HEK293 (cell line): ENCODE data around the gene SKIC3.

Source experiments
- GLIS1 ChIP-seq: fragments of 450-650 bp; formaldehyde crosslinking; IDR thresholded peaks from 2 replicates; pipeline ENCODE4 v1.5.1; 2016; ENCODE audit warnings: missing biosample characterization, missing genetic modification characterization
- HOXC10 ChIP-seq: sonication (generic); formaldehyde crosslinking; IDR thresholded peaks from 2 replicates; pipeline ENCODE4 v1.8.1; 2023; ENCODE audit warnings: mild to moderate bottlenecking, missing genetic modification reagents
- OSR2 ChIP-seq: fragments of 450-650 bp; formaldehyde crosslinking; IDR thresholded peaks from 2 replicates; pipeline ENCODE4 v1.5.1; 2016; ENCODE audit warnings: missing biosample characterization, missing genetic modification characterization
- PATZ1 ChIP-seq: fragments of 450-650 bp; formaldehyde crosslinking; IDR thresholded peaks from 2 replicates; pipeline ENCODE4 v1.5.1; 2016; ENCODE audit warnings: missing biosample characterization, missing genetic modification characterization
- PRDM10 ChIP-seq: fragments of 450-650 bp; formaldehyde crosslinking; IDR thresholded peaks from 2 replicates; pipeline ENCODE4 v1.5.1; 2016; ENCODE audit warnings: missing biosample characterization, missing genetic modification characterization
- PRDM4 ChIP-seq: fragments of 450-650 bp; formaldehyde crosslinking; IDR thresholded peaks from 2 replicates; pipeline ENCODE4 v1.5.1; 2017; ENCODE audit warnings: missing biosample characterization, missing genetic modification characterization
- SP2 ChIP-seq: fragments of 450-650 bp; formaldehyde crosslinking; IDR thresholded peaks from 2 replicates; pipeline ENCODE4 v1.5.1; 2016; ENCODE audit warnings: missing biosample characterization, missing genetic modification characterization
- TRIM28 ChIP-seq: IDR thresholded peaks from 2 replicates; pipeline ENCODE4 v1.6.1; 2011; ENCODE audit warnings: low read length, control low read depth, borderline replicate concordance
- ZFP69B ChIP-seq: fragments of 450-650 bp; formaldehyde crosslinking; IDR thresholded peaks from 2 replicates; pipeline ENCODE4 v1.5.1; 2016; ENCODE audit warnings: missing biosample characterization, missing genetic modification characterization
- ZIC2 ChIP-seq: fragments of 450-650 bp; formaldehyde crosslinking; IDR thresholded peaks from 2 replicates; pipeline ENCODE4 v1.5.1; 2016; ENCODE audit warnings: missing biosample characterization, missing genetic modification characterization
- ZNF10 ChIP-seq: fragments of 450-650 bp; formaldehyde crosslinking; IDR thresholded peaks from 2 replicates; pipeline ENCODE4 v1.5.1; 2017; ENCODE audit warnings: missing biosample characterization, missing genetic modification characterization
- ZNF114 ChIP-seq: fragments of 450-650 bp; formaldehyde crosslinking; IDR thresholded peaks from 2 replicates; pipeline ENCODE4 v1.5.0; 2017; ENCODE audit warnings: missing biosample characterization, missing genetic modification characterization
- ZNF133 ChIP-seq: fragments of 450-650 bp; formaldehyde crosslinking; IDR thresholded peaks from 2 replicates; pipeline ENCODE4 v1.5.1; 2016; ENCODE audit warnings: missing biosample characterization, missing genetic modification characterization
- ZNF155 ChIP-seq: fragments of 450-650 bp; formaldehyde crosslinking; IDR thresholded peaks from 2 replicates; pipeline ENCODE4 v1.5.1; 2016; ENCODE audit warnings: missing biosample characterization, missing genetic modification characterization
- ZNF24 ChIP-seq: fragments of 450-650 bp; formaldehyde crosslinking; IDR thresholded peaks from 2 replicates; pipeline ENCODE4 v1.5.1; 2016; ENCODE audit warnings: missing biosample characterization, missing genetic modification characterization
- ZNF324 ChIP-seq: fragments of 450-650 bp; formaldehyde crosslinking; IDR thresholded peaks from 2 replicates; pipeline ENCODE4 v1.5.1; 2016; ENCODE audit warnings: missing biosample characterization, missing genetic modification characterization
- ZNF366 ChIP-seq: fragments of 450-650 bp; formaldehyde crosslinking; conservative IDR thresholded peaks from 2 replicates; pipeline ENCODE4 v1.5.1; 2016; ENCODE audit warnings: missing biosample characterization, missing genetic modification characterization
- ZNF510 ChIP-seq: fragments of 450-650 bp; formaldehyde crosslinking; IDR thresholded peaks from 2 replicates; pipeline ENCODE4 v1.5.1; 2018; ENCODE audit warnings: mild to moderate bottlenecking, missing genetic modification characterization, missing biosample characterization; ENCODE audit not compliant: insufficient replicate concordance
- ZNF549 ChIP-seq: fragments of 450-650 bp; IDR thresholded peaks from 2 replicates; pipeline ENCODE4 v1.5.1; 2018; ENCODE audit warnings: missing biosample characterization, missing genetic modification characterization, mild to moderate bottlenecking, inconsistent platforms, moderate library complexity
- ZNF558 ChIP-seq: fragments of 450-650 bp; formaldehyde crosslinking; IDR thresholded peaks from 2 replicates; pipeline ENCODE4 v1.5.1; 2016; ENCODE audit warnings: missing biosample characterization, missing genetic modification characterization
- ZNF580 ChIP-seq: fragments of 450-650 bp; formaldehyde crosslinking; IDR thresholded peaks from 2 replicates; pipeline ENCODE4 v1.5.1; 2016; ENCODE audit warnings: missing biosample characterization, missing genetic modification characterization
- ZNF596 ChIP-seq: fragments of 450-650 bp; IDR thresholded peaks from 2 replicates; pipeline ENCODE4 v1.5.0; 2018; ENCODE audit warnings: missing biosample characterization, mild to moderate bottlenecking, missing genetic modification characterization, moderate library complexity
- ZNF660 ChIP-seq: fragments of 450-650 bp; IDR thresholded peaks from 2 replicates; pipeline ENCODE4 v1.5.1; 2018; ENCODE audit warnings: missing biosample characterization, mild to moderate bottlenecking, missing genetic modification characterization
- ZNF664 ChIP-seq: fragments of 450-650 bp; formaldehyde crosslinking; IDR thresholded peaks from 2 replicates; pipeline ENCODE4 v1.5.1; 2016; ENCODE audit warnings: missing biosample characterization, missing genetic modification characterization
- ZNF692 ChIP-seq: fragments of 450-650 bp; formaldehyde crosslinking; IDR thresholded peaks from 2 replicates; pipeline ENCODE4 v1.5.1; 2016; ENCODE audit warnings: missing biosample characterization, missing genetic modification characterization
- ZNF776 ChIP-seq: fragments of 450-650 bp; formaldehyde crosslinking; IDR thresholded peaks from 2 replicates; pipeline ENCODE4 v1.5.0; 2017; ENCODE audit warnings: missing biosample characterization, missing genetic modification characterization, borderline replicate concordance
- ZNF792 ChIP-seq: fragments of 450-650 bp; formaldehyde crosslinking; IDR thresholded peaks from 2 replicates; pipeline ENCODE4 v1.5.1; 2016; ENCODE audit warnings: missing biosample characterization, missing genetic modification characterization
- ZNF837 ChIP-seq: fragments of 450-650 bp; formaldehyde crosslinking; IDR thresholded peaks from 2 replicates; pipeline ENCODE4 v1.5.1; 2016; ENCODE audit warnings: missing biosample characterization, missing genetic modification characterization

The SKIC3 gene

GRCh38 chr5:95554647-95555548, at the start of gene SKIC3, which contains the start of gene ARSK (continued):
- TF ChIP-seq ZNF692: no peak; the same call in none of the 2 replicates
- no peak for TF ChIP-seq ZNF558 (tag by site-specific recombination)
- TF ChIP-seq ZIC2 (tag by site-specific recombination): peak; percentile 85
- TF ChIP-seq PATZ1 (tag by site-specific recombination): peak; percentile 58
- TF ChIP-seq ZNF776 (tag by site-specific recombination): no peak
- no peak for TF ChIP-seq ZNF792 (tag by site-specific recombination)
- TF ChIP-seq ZNF366 (tag by site-specific recombination): peak; percentile 50; the same call in 1 of the 2 replicates
- no peak for TF ChIP-seq ZNF664 (tag by site-specific recombination)
- peak; percentile 73; the same call in 1 of the 2 replicates for TF ChIP-seq ZNF24 (tag by site-specific recombination)
- peak; percentile 26; the same call in 1 of the 2 replicates for TF ChIP-seq TRIM28
- peak; percentile 42; the same call in 1 of the 2 replicates for TF ChIP-seq ZNF10 (tag by site-specific recombination)
- peak; percentile 45 for TF ChIP-seq PRDM10
- TF ChIP-seq ZNF549 (tag by site-specific recombination): no peak
- peak; percentile 71 for TF ChIP-seq OSR2 (tag by site-specific recombination)
- no peak for TF ChIP-seq ZNF133 (tag by site-specific recombination)
- TF ChIP-seq PRDM4: peak; percentile 43; the same call in 1 of the 2 replicates
- peak; percentile 68; the same call in 1 of the 2 replicates for TF ChIP-seq ZNF324 (tag by site-specific recombination)
- TF ChIP-seq ZNF114 (tag by site-specific recombination): no peak
- 0 out of 2 replicates have a peak, but pooled peaks have one; percentile 52 for TF ChIP-seq ZNF660 (tag by site-specific recombination)
- no peak for TF ChIP-seq HOXC10
- peak; percentile 76 for TF ChIP-seq ZNF580 (tag by site-specific recombination)
- TF ChIP-seq ZNF837 (tag by site-specific recombination): 0 out of 2 replicates have a peak, but pooled peaks have one; percentile 63
- no peak for TF ChIP-seq ZNF510 (tag by site-specific recombination)
- no peak; the same call in 1 of the 2 replicates for TF ChIP-seq ZNF596
- peak; percentile 88 for TF ChIP-seq GLIS1 (tag by site-specific recombination)
- TF ChIP-seq ZNF155 (tag by site-specific recombination): no peak
- TF ChIP-seq SP2: peak; percentile 70
- TF ChIP-seq ZFP69B (tag by site-specific recombination): 0 out of 2 replicates have a peak, but pooled peaks have one; percentile 48
